ENCODE data around the gene PHF3.

DNA sequence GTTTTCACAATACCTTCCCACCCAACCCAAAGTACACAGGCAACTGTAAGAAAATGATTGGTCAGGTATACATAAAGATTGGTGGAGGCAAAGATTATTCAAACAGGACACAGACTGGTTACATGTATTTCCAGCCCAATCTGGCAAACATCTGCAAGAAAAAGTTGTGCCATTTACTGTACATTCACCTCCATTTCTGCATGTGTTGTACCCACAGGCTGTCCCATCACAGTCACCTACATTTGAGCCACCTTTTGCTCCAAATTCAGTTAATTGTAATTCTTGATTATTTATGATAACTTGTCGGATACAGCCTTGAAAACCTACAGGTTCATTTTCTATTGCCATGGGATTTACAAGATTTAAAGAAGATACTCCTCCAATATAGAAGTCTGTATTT is 85.6 kb downstream of the PHF3 start:
- TF ChIP-seq CTCF (conservative IDR thresholded peaks at IDR 0.05) (no peak), ZFX (IDR thresholded peaks at IDR 0.05) (no peak)

All from C4-2B (cell line).